Epidermal melanocyte (primary cell): ENCODE measurements around the gene APOH.

Experiments
- DNase-seq: peaks from one replicate; pipeline ENCODE4 v3.0.0; 2011; ENCODE audit warnings: low spot score; ENCODE audit not compliant: insufficient read length

The APOH gene

GRCh38 chr17:66198242-66198641 is 31.0 kb downstream of the APOH start:
- DNase-seq = no peak

GRCh38 chr17:66192378-66192687 is 36.9 kb downstream of the APOH start:
- no peak for DNase-seq

- DNase-seq = peak; percentile 52
Observed at GRCh38 chr17:66191593-66192377, 37.4 kb downstream of the APOH start, which contains the start of gene CEP112. TSS of gene CEP112 (minus strand) at chr17:66192133.

GRCh38 chr17:66190738-66191592 is 38.2 kb downstream of the APOH start:
- no peak for DNase-seq

GRCh38 chr17:66187718-66188117 is 41.5 kb downstream of the APOH start:
- no peak for DNase-seq

GRCh38 chr17:66185862-66186261 is 43.4 kb downstream of the APOH start:
- no peak for DNase-seq

GRCh38 chr17:66184392-66184791 is 44.8 kb downstream of the APOH start:
- no peak for DNase-seq

- no peak for DNase-seq
Observed at GRCh38 chr17:66183529-66183928, 45.7 kb downstream of the APOH start.

GRCh38 chr17:66178642-66179041 is 50.6 kb downstream of the APOH start:
- DNase-seq = no peak

GRCh38 chr17:66177048-66177447 is 52.2 kb downstream of the APOH start:
- no peak for DNase-seq

GRCh38 chr17:66175892-66176291 is 53.3 kb downstream of the APOH start:
- no peak for DNase-seq

- DNase-seq = no peak
Observed at GRCh38 chr17:66172691-66173223, 56.5 kb downstream of the APOH start.

- DNase-seq = no peak
Observed at GRCh38 chr17:66172144-66172543, 57.1 kb downstream of the APOH start.

GRCh38 chr17:66171692-66172091 is 57.5 kb downstream of the APOH start:
- DNase-seq = no peak

- DNase-seq = no peak
Observed at GRCh38 chr17:66171172-66171571, 58.0 kb downstream of the APOH start.

- no peak for DNase-seq
Observed at GRCh38 chr17:66169839-66170238, 59.4 kb downstream of the APOH start.

GRCh38 chr17:66167189-66167815 is 61.9 kb downstream of the APOH start:
- no peak for DNase-seq

GRCh38 chr17:66165537-66166123 is 63.6 kb downstream of the APOH start:
- DNase-seq = peak; percentile 75
